MM.1S (cell line): ENCODE measurements around the gene DND1.

Experiments
- DNase-seq: peaks from one replicate; pipeline ENCODE4 v3.0.0-alpha.2; 2015
- H2AFZ ChIP-seq: fragments of 300-600 bp; sonication (generic); 2 replicates; pipeline ENCODE4 v1.6.0; 2016; ENCODE audit warnings: antibody characterized with exemption, low read length
- H3F3A ChIP-seq: fragments of 300-600 bp; sonication (generic); 2 replicates; pipeline ENCODE4 v1.6.1; 2016; ENCODE audit warnings: mild to moderate bottlenecking, antibody characterized with exemption, low read length, moderate library complexity, mixed read lengths; ENCODE audit not compliant: insufficient read depth
- H3K27ac ChIP-seq: fragments of 300-600 bp; sonication (generic); 2 replicates; pipeline ENCODE4 v1.5.1; 2016; ENCODE audit warnings: mild to moderate bottlenecking, low read length
- H3K27me3 ChIP-seq: fragments of 300-600 bp; sonication (generic); replicated peaks from 2 replicates; pipeline ENCODE4 v1.6.0; 2016; ENCODE audit warnings: low read length; ENCODE audit not compliant: insufficient read depth
- H3K36me3 ChIP-seq: fragments of 300-600 bp; sonication (generic); replicated peaks from 2 replicates; pipeline ENCODE4 v1.6.1; 2016; ENCODE audit warnings: mild to moderate bottlenecking, low read length, mixed read lengths; ENCODE audit not compliant: insufficient read depth
- H3K4me1 ChIP-seq: fragments of 300-600 bp; sonication (generic); 2 replicates; pipeline ENCODE4 v1.6.1; 2016; ENCODE audit warnings: low read length, mixed read lengths
- H3K4me2 ChIP-seq: fragments of 300-600 bp; sonication (generic); 2 replicates; pipeline ENCODE4 v1.6.0; 2016; ENCODE audit warnings: low read depth, low read length
- H3K4me3 ChIP-seq: fragments of 300-600 bp; sonication (generic); 2 replicates; pipeline ENCODE4 v1.5.1; 2016; ENCODE audit warnings: low read length, mixed read lengths
- H3K79me2 ChIP-seq: fragments of 300-600 bp; sonication (generic); 2 replicates; pipeline ENCODE4 v1.6.1; 2016; ENCODE audit warnings: mixed run types, low read length, mixed read lengths
- H3K9ac ChIP-seq: fragments of 300-600 bp; sonication (generic); 2 replicates; pipeline ENCODE4 v1.6.1; 2016; ENCODE audit warnings: low read length, mixed read lengths
- H3K9me2 ChIP-seq: fragments of 300-600 bp; sonication (generic); replicated peaks from 2 replicates; pipeline ENCODE4 v1.6.1; 2016; ENCODE audit warnings: mild to moderate bottlenecking, low read length, mixed read lengths; ENCODE audit not compliant: insufficient read depth
- H3K9me3 ChIP-seq: fragments of 300-600 bp; sonication (generic); replicated peaks from 2 replicates; pipeline ENCODE4 v1.6.1; 2016; ENCODE audit warnings: mild to moderate bottlenecking, low read length, mixed read lengths; ENCODE audit not compliant: insufficient read depth
- H4K20me1 ChIP-seq: fragments of 300-600 bp; sonication (generic); 2 replicates; pipeline ENCODE4 v1.6.1; 2016; ENCODE audit warnings: mild to moderate bottlenecking, low read length, moderate library complexity, mixed read lengths; ENCODE audit not compliant: insufficient read depth
- CTCF ChIP-seq: fragments of 300-600 bp; sonication (generic); IDR thresholded peaks from 2 replicates; pipeline ENCODE4 v1.5.1; 2016; ENCODE audit warnings: antibody characterized with exemption, low read length, mixed read lengths
- EZH2 ChIP-seq: fragments of 300-600 bp; sonication (generic); optimal IDR thresholded peaks from 2 replicates; pipeline ENCODE3; 2017; ENCODE audit warnings: low read depth, mild to moderate bottlenecking, antibody characterized with exemption, low read length, mixed read lengths
- EZH2phosphoT487 ChIP-seq: fragments of 300-600 bp; sonication (generic); IDR thresholded peaks from 2 replicates; pipeline ENCODE4 v1.6.1; 2018; ENCODE audit warnings: antibody characterized with exemption, low read length

DND1 gene

DNA sequence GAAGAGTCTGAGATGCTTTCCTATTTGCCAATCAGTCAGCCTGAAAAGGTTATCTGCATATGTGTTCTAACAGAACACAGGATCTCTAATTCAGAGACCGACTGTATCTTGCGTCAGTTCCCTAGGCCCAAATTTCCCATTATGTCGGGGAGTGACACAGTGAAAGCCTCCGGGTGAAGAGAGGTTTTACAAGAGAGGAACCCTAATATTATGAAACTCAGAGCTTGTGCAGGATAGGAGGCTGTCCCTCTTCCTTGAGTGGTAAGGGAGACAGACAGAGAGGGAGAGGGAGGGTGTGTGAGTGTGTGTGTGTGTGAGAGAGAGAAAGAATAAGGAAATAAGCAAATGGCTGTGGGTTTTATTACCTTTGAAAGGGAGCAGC lies 42.3 kb downstream of the DND1 start:
- no peak overlapping the region for H3K4me2 ChIP-seq
- no peaks in the 10 kb centered on the region for H3K36me3 ChIP-seq
- TF ChIP-seq CTCF = no peak
- no peak for TF ChIP-seq EZH2phosphoT487
- TF ChIP-seq EZH2 = no peak
- no peaks in the 10 kb centered on the region for H4K20me1 ChIP-seq
- no peak for DNase-seq
- 0 out of 2 replicates have a peak, but pooled peaks cover 2% of the 10 kb centered on the region for H3K4me1 ChIP-seq
- H3F3A ChIP-seq = peaks cover 8% of the 10 kb centered on the region
- no peaks in the 10 kb centered on the region for H3K79me2 ChIP-seq
- H3K9ac ChIP-seq = no peak overlapping the region
- no peaks in the 10 kb centered on the region for H3K9me2 ChIP-seq
- H3K4me3 ChIP-seq = no peak overlapping the region
- H3K9me3 ChIP-seq = no peaks in the 10 kb centered on the region
- 0 out of 2 replicates have a peak, but pooled peaks cover 6% of the 10 kb centered on the region for H3K27me3 ChIP-seq
- no peak overlapping the region for H3K27ac ChIP-seq
- no peak overlapping the region for H2AFZ ChIP-seq

- Histone ChIP-seq H3K9me3 (no peaks in the 10 kb centered on the region), H3F3A (peaks cover 5% of the 10 kb centered on the region), H3K4me2 (no peak overlapping the region), H3K9ac (no peak overlapping the region), H3K4me3 (no peak overlapping the region), H3K9me2 (no peaks in the 10 kb centered on the region), H3K79me2 (no peaks in the 10 kb centered on the region), H3K27ac (no peak overlapping the region), H3K4me1 (0 out of 2 replicates have a peak, but pooled peaks cover 2% of the 10 kb centered on the region), H3K36me3 (no peaks in the 10 kb centered on the region), H3K27me3 (0 out of 2 replicates have a peak, but pooled peaks cover 6% of the 10 kb centered on the region), H4K20me1 (no peaks in the 10 kb centered on the region), H2AFZ (no peak overlapping the region)
- TF ChIP-seq EZH2phosphoT487 = no peak
- no peak for TF ChIP-seq EZH2
- TF ChIP-seq CTCF = no peak
- DNase-seq = no peak
Measured at GRCh38 chr5:140630292-140631035, 42.9 kb downstream of the DND1 start.

DNA sequence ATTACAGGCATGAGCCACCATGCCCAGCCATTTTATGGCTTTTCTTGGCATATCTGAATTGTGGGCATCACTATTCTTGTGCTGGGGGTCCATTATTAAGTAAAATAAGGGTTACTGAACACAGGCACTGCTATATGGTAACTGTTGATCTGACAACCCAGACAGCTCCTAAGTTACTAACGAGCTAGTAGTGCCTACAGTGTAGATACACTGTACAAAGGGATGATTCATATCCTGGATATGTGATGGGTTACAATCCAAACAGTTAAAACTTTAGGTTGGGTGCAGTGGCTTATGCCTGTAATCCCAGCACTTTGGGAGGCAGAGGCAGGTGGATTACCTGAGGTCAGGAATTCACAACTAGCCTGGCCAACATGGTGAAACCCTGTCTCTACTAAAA lies 44.7 kb downstream of the DND1 start:
- no peak for TF ChIP-seq EZH2
- no peak for TF ChIP-seq EZH2phosphoT487
- no peak for TF ChIP-seq CTCF

More for the DNA sequence above, 44.7 kb downstream of the DND1 start:
- Histone ChIP-seq H2AFZ (no peak overlapping the region), H4K20me1 (no peaks in the 10 kb centered on the region), H3K27ac (no peak overlapping the region), H3K9me3 (no peaks in the 10 kb centered on the region), H3K4me2 (no peak overlapping the region), H3K79me2 (no peaks in the 10 kb centered on the region), H3K4me3 (no peak overlapping the region), H3K9me2 (no peaks in the 10 kb centered on the region), H3K9ac (no peak overlapping the region), H3F3A (no peaks in the 10 kb centered on the region), H3K27me3 (0 out of 2 replicates have a peak, but pooled peaks cover 6% of the 10 kb centered on the region), H3K36me3 (no peaks in the 10 kb centered on the region), H3K4me1 (0 out of 2 replicates have a peak, but pooled peaks cover 2% of the 10 kb centered on the region)
- no peak for DNase-seq
